Measurements from ENCODE around the gene ATF6B. TPM values are rescaled to one million over a fixed set of nuclear protein-coding genes. Genes with fewer than 3 reads are reported as not detected.

Gene ATF6B
- polyA plus RNA-seq (2011; rRNA removed) (46.5 and 69.2 TPM in 2 replicates), polyA minus RNA-seq (2011; rRNA and poly(A)+ RNA removed) (39.9 and 51.8 TPM in 2 replicates)

- DNase-seq (ENCODE audit: low read depth): peak; percentile 99
- no peaks in the 10 kb centered on the region for H3K27me3 ChIP-seq (ENCODE audit: control insufficient read depth, insufficient read depth, low read length)
- no peaks in the 10 kb centered on the region for H3K36me3 ChIP-seq (ENCODE audit: control insufficient read depth, insufficient read depth, low read length)
- H3K4me3 ChIP-seq (ENCODE audit: low read depth, low read length): peak within 1 kb of the TSS; percentile 79
- POLR2A ChIA-PET: interaction anchor here (1.0 kb wide), 1 partner anchor 35 kb away, joined by 3 read pairs; no protein-coding TSS in a partner anchor
- no peak for TF ChIP-seq CTCF (IDR thresholded peaks at IDR 0.05; ENCODE audit: insufficient read depth, low read depth, low read length)
- CTCF ChIA-PET: interaction anchor here (1.0 to 5.0 kb wide), 7 partner anchors 10 to 118 kb away, joined by 3 to 51 read pairs (median 3); no protein-coding TSS in a partner anchor
Measured at GRCh38 chr6:32127717-32128592, at the start of gene ATF6B. ATF6B (minus strand) TSS chr6:32128246; CDS start chr6:32128207, 39 bp downstream.

GRCh38 chr6:32177183-32177787 is 49.2 kb upstream of the ATF6B start:
- Histone ChIP-seq H3K4me3 (ENCODE audit: low read depth, low read length) (peak overlapping the region; percentile 97), H3K36me3 (ENCODE audit: control insufficient read depth, insufficient read depth, low read length) (peaks cover 9% of the 10 kb centered on the region), H3K27me3 (ENCODE audit: control insufficient read depth, insufficient read depth, low read length) (no peaks in the 10 kb centered on the region)
- DNase-seq (ENCODE audit: low read depth): no peak
- POLR2A ChIA-PET: interaction anchor here (0.6 to 1.3 kb wide), 4 partner anchors 11 to 28 kb away, joined by 3 to 7 read pairs (median 6); partner anchors contain the start of gene PBX2
- CTCF ChIA-PET: interaction anchor here (0.9 to 2.0 kb wide), 5 partner anchors 13 to 60 kb away, joined by 3 to 7 read pairs (median 4); partner anchors contain the start of gene PBX2
- TF ChIP-seq CTCF (IDR thresholded peaks at IDR 0.05; ENCODE audit: insufficient read depth, low read depth, low read length): no peak

GRCh38 chr6:32176476-32177182 is 48.6 kb upstream of the ATF6B start:
- peak overlapping the region; percentile 97 for H3K4me3 ChIP-seq (ENCODE audit: low read depth, low read length)
- POLR2A ChIA-PET: interaction anchor here (0.5 to 1.3 kb wide), 3 partner anchors 12 to 795 kb away, joined by 5 to 7 read pairs (median 6); no protein-coding TSS in a partner anchor

GRCh38 chr6:32175711-32176475 is 47.8 kb upstream of the ATF6B start, which contains the start of gene AGPAT1:
AGPAT1 (minus strand) TSS chr6:32176084; CDS start chr6:32171496, 4,588 bp downstream.
- POLR2A ChIA-PET: no interaction called here
- H3K27me3 ChIP-seq (ENCODE audit: control insufficient read depth, insufficient read depth, low read length): no peaks in the 10 kb centered on the region
- peak; percentile 84 for DNase-seq (ENCODE audit: low read depth)
- CTCF ChIA-PET: interaction anchor here (1.1 to 2.0 kb wide), 4 partner anchors 15 to 59 kb away, joined by 3 to 7 read pairs (median 6); partner anchors contain the start of gene PBX2
- TF ChIP-seq CTCF (IDR thresholded peaks at IDR 0.05; ENCODE audit: insufficient read depth, low read depth, low read length): no peak
- peak within 1 kb of the TSS; percentile 97 for H3K4me3 ChIP-seq (ENCODE audit: low read depth, low read length)
- H3K36me3 ChIP-seq (ENCODE audit: control insufficient read depth, insufficient read depth, low read length): peaks cover 8% of the 10 kb centered on the region

More at GRCh38 chr6:32176476-32177182, 48.6 kb upstream of the ATF6B start:
- Histone ChIP-seq H3K27me3 (ENCODE audit: control insufficient read depth, insufficient read depth, low read length) (no peaks in the 10 kb centered on the region), H3K36me3 (ENCODE audit: control insufficient read depth, insufficient read depth, low read length) (peaks cover 8% of the 10 kb centered on the region)
- no peak for TF ChIP-seq CTCF (IDR thresholded peaks at IDR 0.05; ENCODE audit: insufficient read depth, low read depth, low read length)
- CTCF ChIA-PET: interaction anchor here (1.0 to 2.0 kb wide), 5 partner anchors 14 to 60 kb away, joined by 3 to 7 read pairs (median 4); partner anchors contain the start of gene PBX2
- DNase-seq (ENCODE audit: low read depth): no peak
